Choroid plexus epithelial cell (primary cell): ENCODE results near the gene BMAL1.

Experiments used
- DNase-seq: peaks from one replicate; pipeline ENCODE4 v3.0.0-alpha.2; 2010; ENCODE audit warnings: low read depth
- H3K4me3 ChIP-seq: 2 replicates; pipeline ENCODE4 v1.5.1; 2011; ENCODE audit warnings: low read depth, mild to moderate bottlenecking, control low read depth, low read length, moderate library complexity
- TF ChIP-seq, protein P1 (sequence below): conservative IDR thresholded peaks from 2 replicates; pipeline ENCODE4 v1.5.1; 2011; ENCODE audit warnings: low read depth, mild to moderate bottlenecking, control low read depth, inconsistent platforms, low read length, moderate library complexity

The BMAL1 gene

DNA sequence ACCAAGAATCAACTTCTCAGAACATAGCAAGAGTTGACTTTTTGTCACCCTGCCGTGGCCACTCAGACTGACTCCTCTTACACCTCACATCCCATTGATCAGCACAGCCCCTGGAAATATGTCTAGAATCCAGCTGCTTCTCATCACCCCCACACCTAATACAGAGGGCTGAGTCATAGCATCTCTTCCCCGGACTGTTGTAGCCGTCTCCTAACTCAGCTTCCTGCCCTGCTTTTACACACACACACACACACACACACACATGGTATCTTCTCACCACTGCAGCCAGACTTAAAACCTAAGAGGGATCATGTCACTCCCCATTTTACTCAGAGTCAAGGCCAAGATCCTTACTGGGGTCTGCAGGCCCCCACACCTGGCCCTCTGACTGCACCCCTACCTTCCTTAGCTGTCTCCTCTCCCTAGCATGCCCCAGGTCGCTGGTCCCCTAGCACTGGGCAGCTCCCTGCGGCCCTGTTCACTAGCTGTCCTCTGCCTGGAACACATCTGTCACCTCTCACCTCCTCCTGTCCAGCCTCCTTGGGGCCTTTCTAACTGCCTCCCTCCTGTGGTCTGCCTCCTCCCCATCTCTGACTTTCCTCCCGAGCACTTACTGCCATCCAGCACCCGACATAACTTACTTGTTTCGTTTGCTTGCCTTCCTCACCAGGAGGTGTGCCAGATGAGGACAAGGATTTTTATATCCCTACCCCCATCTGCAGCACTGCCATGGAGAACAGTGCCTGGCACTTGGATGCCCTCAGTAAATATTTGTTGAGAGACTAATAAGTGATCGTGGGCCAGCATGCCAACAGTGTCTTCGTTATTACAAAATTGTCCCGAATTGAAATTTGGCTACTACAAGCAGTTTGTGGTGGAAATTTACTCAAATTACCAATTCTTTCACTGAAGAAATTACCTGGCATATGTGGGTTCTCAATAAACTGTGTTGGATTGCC lies 61.9 kb downstream of the BMAL1 start:
- H3K4me3 ChIP-seq, result no peak overlapping the region
- TF ChIP-seq, protein P1, sequence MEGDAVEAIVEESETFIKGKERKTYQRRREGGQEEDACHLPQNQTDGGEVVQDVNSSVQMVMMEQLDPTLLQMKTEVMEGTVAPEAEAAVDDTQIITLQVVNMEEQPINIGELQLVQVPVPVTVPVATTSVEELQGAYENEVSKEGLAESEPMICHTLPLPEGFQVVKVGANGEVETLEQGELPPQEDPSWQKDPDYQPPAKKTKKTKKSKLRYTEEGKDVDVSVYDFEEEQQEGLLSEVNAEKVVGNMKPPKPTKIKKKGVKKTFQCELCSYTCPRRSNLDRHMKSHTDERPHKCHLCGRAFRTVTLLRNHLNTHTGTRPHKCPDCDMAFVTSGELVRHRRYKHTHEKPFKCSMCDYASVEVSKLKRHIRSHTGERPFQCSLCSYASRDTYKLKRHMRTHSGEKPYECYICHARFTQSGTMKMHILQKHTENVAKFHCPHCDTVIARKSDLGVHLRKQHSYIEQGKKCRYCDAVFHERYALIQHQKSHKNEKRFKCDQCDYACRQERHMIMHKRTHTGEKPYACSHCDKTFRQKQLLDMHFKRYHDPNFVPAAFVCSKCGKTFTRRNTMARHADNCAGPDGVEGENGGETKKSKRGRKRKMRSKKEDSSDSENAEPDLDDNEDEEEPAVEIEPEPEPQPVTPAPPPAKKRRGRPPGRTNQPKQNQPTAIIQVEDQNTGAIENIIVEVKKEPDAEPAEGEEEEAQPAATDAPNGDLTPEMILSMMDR, result no peak
- DNase-seq, result peak; percentile 96

DNA sequence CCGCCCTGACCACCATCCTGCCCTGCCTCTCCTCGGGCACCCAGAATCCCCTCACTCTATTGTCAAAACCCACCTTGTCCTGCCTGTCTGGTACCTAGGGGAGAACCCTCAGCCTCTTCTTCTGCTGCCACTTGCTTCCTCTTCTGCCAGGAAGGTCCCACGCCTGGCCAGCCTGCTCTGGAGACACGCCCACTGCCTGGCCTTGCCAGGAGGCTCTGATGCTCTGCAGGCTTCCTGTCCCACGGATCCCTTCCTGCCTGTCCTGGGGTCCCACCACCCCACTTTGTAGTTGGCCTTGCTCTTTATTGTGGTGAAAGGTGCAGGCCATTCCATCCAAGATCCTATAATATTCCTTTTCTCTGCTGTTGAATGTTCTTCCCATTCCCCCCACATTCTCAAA lies 63.4 kb downstream of the BMAL1 start:
- DNase-seq, result no peak
- H3K4me3 ChIP-seq, result no peak overlapping the region
- TF ChIP-seq, protein P1, result no peak

DNA sequence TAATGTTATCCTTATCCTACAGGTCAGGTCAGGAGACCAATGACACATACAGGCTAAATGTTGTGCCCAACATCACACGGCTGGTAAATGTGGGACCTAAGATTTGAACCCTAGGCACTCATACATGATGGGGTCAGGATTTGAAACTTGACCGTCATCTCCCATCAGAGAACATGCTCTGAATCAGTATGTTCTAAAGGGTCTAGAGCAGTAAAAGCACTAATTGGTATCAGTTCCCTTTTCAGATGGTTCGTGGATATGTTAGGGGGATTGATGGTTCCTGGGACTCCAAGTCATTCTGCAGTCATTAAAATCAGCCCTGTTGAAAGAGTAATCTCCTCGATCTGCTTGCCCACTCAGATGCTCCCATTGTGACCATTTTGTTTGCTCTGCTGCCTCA lies 65.5 kb downstream of the BMAL1 start:
- no peak for DNase-seq
- TF ChIP-seq, protein P1, result no peak
- H3K4me3 ChIP-seq, result no peak overlapping the region

GRCh38 chr11:13343931-13344717 lies 66.5 kb downstream of the BMAL1 start:
- DNase-seq, result peak; percentile 87
- H3K4me3 ChIP-seq, result no peak overlapping the region
- TF ChIP-seq, protein P1, result peak; percentile 90

DNA sequence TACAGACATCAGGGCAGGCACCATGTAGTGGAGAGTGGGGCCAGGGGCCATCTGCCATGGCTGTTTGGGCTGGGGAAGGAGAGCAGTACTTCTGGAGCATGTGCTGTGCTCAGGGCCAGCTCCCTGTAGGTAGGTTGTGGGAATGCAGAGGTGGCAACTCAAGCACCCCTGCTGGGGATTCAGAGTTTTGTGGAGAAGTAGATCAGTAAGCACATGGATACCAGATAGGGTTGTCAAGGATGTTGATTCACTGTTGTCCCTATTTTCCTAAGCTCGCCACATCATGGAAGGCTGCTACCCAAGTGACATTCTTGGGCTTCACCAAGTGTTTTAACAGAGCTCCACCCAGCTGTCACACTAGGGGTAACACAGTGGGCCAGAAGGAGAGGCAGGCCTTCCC lies 67.2 kb downstream of the BMAL1 start:
- H3K4me3 ChIP-seq, result no peak overlapping the region
- no peak for DNase-seq
- TF ChIP-seq, protein P1, result peak; percentile 3

DNA sequence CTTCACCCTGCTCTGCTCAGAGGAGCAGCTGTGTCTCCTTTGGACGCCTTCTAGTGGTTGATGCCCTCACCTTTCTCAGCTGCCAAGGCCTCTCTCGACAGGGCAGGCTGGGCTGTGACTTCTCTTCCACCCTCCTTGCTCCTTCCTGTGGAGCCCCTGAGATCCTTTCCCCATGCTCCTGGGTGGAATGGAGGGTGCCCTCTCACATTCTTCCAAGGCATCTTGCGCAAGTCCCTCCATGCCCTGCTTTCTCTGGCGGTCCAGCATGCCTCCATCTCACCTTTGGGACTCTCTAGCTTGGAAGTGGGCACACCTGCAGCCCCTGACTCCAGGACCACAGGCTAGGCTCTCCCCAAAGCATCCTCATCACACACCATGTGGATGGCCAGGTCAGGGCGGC lies 68.9 kb downstream of the BMAL1 start:
- TF ChIP-seq, protein P1, result no peak
- DNase-seq, result no peak
- H3K4me3 ChIP-seq, result no peak overlapping the region
